ENCODE measurements around the gene NSMCE3. TPM values are rescaled to one million over a fixed set of nuclear protein-coding genes. Genes with fewer than 3 reads are reported as not detected.
A peak's percentile ranks its signal among the peaks of the same experiment; 100 is the strongest.

The NSMCE3 gene
- 9.0 to 9.3 TPM (median 9.1 TPM) in 3 replicates for total RNA-seq

- Mint-ChIP-seq H3K27me3 (ENCODE audit: low read depth) (peaks cover 4% of the 10 kb centered on the region), H3K27ac (peak within 1 kb of the TSS; percentile 98), H3K36me3 (no peaks in the 10 kb centered on the region), H3K4me1 (peaks cover 38% of the 10 kb centered on the region), H3K4me3 (peak within 1 kb of the TSS; percentile 98), H3K9me3 (no peaks in the 10 kb centered on the region)
- no peak for TF ChIP-seq CTCF (IDR thresholded peaks at IDR 0.05; ENCODE audit: unreplicated experiment)
- peak; percentile 80 to 90 for DNase-seq (ENCODE audit: low spot score in 2 of 2, unreplicated experiment in 2 of 2)
Observed at GRCh38 chr15:29269485-29270168, at the start of gene NSMCE3. Gene NSMCE3, minus strand, starts transcription at chr15:29269822. Its CDS starts 117 bp downstream, at chr15:29269705.

GRCh38 chr15:29316422-29316821 lies 46.8 kb upstream of the NSMCE3 start:
- H3K36me3 Mint-ChIP-seq = no peaks in the 10 kb centered on the region
- no peak overlapping the region for H3K27ac Mint-ChIP-seq
- no peak overlapping the region for H3K4me3 Mint-ChIP-seq
- no peak for DNase-seq (ENCODE audit: low spot score in 2 of 2, unreplicated experiment in 2 of 2)
- peaks cover 9% of the 10 kb centered on the region for H3K9me3 Mint-ChIP-seq
- H3K4me1 Mint-ChIP-seq = no peaks in the 10 kb centered on the region
- no peaks in the 10 kb centered on the region for H3K27me3 Mint-ChIP-seq (ENCODE audit: low read depth)
- no peak for TF ChIP-seq CTCF (IDR thresholded peaks at IDR 0.05; ENCODE audit: unreplicated experiment)

GRCh38 chr15:29312387-29312786 lies 42.8 kb upstream of the NSMCE3 start:
- Mint-ChIP-seq H3K27ac (no peak overlapping the region), H3K4me1 (no peaks in the 10 kb centered on the region), H3K9me3 (no peaks in the 10 kb centered on the region), H3K4me3 (no peak overlapping the region), H3K27me3 (ENCODE audit: low read depth) (no peaks in the 10 kb centered on the region), H3K36me3 (no peaks in the 10 kb centered on the region)
- DNase-seq (ENCODE audit: low spot score in 2 of 2, unreplicated experiment in 2 of 2) = no peak
- TF ChIP-seq CTCF (IDR thresholded peaks at IDR 0.05; ENCODE audit: unreplicated experiment) = no peak

GRCh38 chr15:29311696-29312095 lies 42.1 kb upstream of the NSMCE3 start:
- TF ChIP-seq CTCF (IDR thresholded peaks at IDR 0.05; ENCODE audit: unreplicated experiment) = no peak
- DNase-seq (ENCODE audit: low spot score in 2 of 2, unreplicated experiment in 2 of 2) = no peak

GRCh38 chr15:29309139-29309538 lies 39.5 kb upstream of the NSMCE3 start:
- Mint-ChIP-seq H3K27me3 (ENCODE audit: low read depth) (peaks cover 13% of the 10 kb centered on the region), H3K4me3 (no peak overlapping the region), H3K36me3 (no peaks in the 10 kb centered on the region), H3K4me1 (no peaks in the 10 kb centered on the region), H3K27ac (no peak overlapping the region), H3K9me3 (no peaks in the 10 kb centered on the region)
- TF ChIP-seq CTCF (IDR thresholded peaks at IDR 0.05; ENCODE audit: unreplicated experiment) = no peak
- no peak for DNase-seq (ENCODE audit: low spot score in 2 of 2, unreplicated experiment in 2 of 2)

More at GRCh38 chr15:29311696-29312095, 42.1 kb upstream of the NSMCE3 start:
- Mint-ChIP-seq H3K4me3 (no peak overlapping the region), H3K27ac (no peak overlapping the region), H3K27me3 (ENCODE audit: low read depth) (no peaks in the 10 kb centered on the region), H3K4me1 (no peaks in the 10 kb centered on the region), H3K36me3 (no peaks in the 10 kb centered on the region), H3K9me3 (no peaks in the 10 kb centered on the region)

Measured in mesothelial cell of epicardium (in vitro differentiated cells).